Natural killer cell (primary cell): Measurements from ENCODE around the gene WWTR1. TPM values are rescaled to one million over a fixed set of nuclear protein-coding genes. Genes with fewer than 3 reads are reported as not detected.

Experiments
- ATAC-seq, 3 donors: fragments of 150-1000 bp in 2 of 3; fragments of 200-7000 bp in 1 of 3; cut with Tn5 transposase; 1 replicate in 1 of 3; 2 replicates in 2 of 3; pipeline ENCODE4 v1.10.0; 2021; ENCODE audit warnings: mild to moderate bottlenecking in 2 of 3, moderate library complexity in 2 of 3
- DNase-seq, 2 donors: peaks; one replicate each; pipeline versions ENCODE4 v3.0.0 to v3.0.0-alpha.2; 2013 to 2021; ENCODE audit warnings: mixed read lengths in 1 of 2
- H3K27ac ChIP-seq: one replicate; pipeline ENCODE4 v1.5.1; 2013; ENCODE audit warnings: mild to moderate bottlenecking, low read length
- H3K27me3 ChIP-seq: one replicate; pipeline ENCODE4 v1.6.1; 2013; ENCODE audit warnings: low read length; ENCODE audit not compliant: control insufficient read depth, insufficient read depth
- H3K36me3 ChIP-seq: one replicate; pipeline ENCODE4 v1.6.1; 2013; ENCODE audit warnings: low read length; ENCODE audit not compliant: control insufficient read depth, insufficient read depth
- H3K4me1 ChIP-seq: one replicate; pipeline ENCODE4 v1.6.1; 2013; ENCODE audit warnings: low read length; ENCODE audit not compliant: control insufficient read depth, insufficient read depth
- H3K4me3 ChIP-seq: one replicate; pipeline ENCODE4 v1.5.1; 2013; ENCODE audit warnings: low read length
- H3K9me3 ChIP-seq: one replicate; pipeline ENCODE4 v1.6.1; 2013; ENCODE audit warnings: low read length; ENCODE audit not compliant: control insufficient read depth, insufficient read depth
- H3K27ac Mint-ChIP-seq, 2 donors: one replicate each; pipeline ENCODE4 v1.8.0; 2022; ENCODE audit warnings: mild to moderate bottlenecking in 2 of 2, mixed read lengths in 2 of 2, moderate library complexity in 1 of 2
- H3K27me3 Mint-ChIP-seq, 2 donors: one replicate each; pipeline ENCODE4 v1.8.0; 2022; ENCODE audit warnings: low read depth in 2 of 2, mixed read lengths in 2 of 2
- H3K36me3 Mint-ChIP-seq: one replicate; pipeline ENCODE4 v1.8.0; 2022; ENCODE audit warnings: mixed read lengths
- H3K4me1 Mint-ChIP-seq, 2 donors: one replicate each; pipeline ENCODE4 v1.8.0; 2022; ENCODE audit warnings: mixed read lengths in 2 of 2
- H3K4me3 Mint-ChIP-seq: one replicate; pipeline ENCODE4 v1.8.0; 2022; ENCODE audit warnings: mild to moderate bottlenecking, moderate library complexity, mixed read lengths
- H3K9me3 Mint-ChIP-seq, 2 donors: one replicate each; pipeline ENCODE4 v1.8.0; 2022; ENCODE audit warnings: mixed read lengths in 2 of 2
- CTCF ChIP-seq: fragments of 200-600 bp; IDR thresholded peaks from one replicate; pipeline ENCODE4 v1.8.0; 2022; ENCODE audit warnings: antibody characterized with exemption
- WGBS: methylation state at CpG from one replicate; pipeline ENCODE4 v1.1.7; 2013; ENCODE audit warnings: missing lambda C conversion rate; ENCODE audit not compliant: insufficient coverage; 5-methylcytosine and 5-hydroxymethylcytosine counted together
- intact Hi-C: fragments of 100-400 bp; cut with micrococcal nuclease; formaldehyde crosslinking; loops from one replicate; pipeline ENCODE4 v1.14.2; 2022
- total RNA-seq, 4 donors: library from RNA; stranded (reverse); fragments of 120-200 nt in 1 of 4; gene quantifications; one replicate each; pipeline versions ENCODE4 v1.2.3 to v1.2.4, GENCODE V29; 2013 to 2022

The WWTR1 gene
- total RNA-seq, 3 donors from 2014 or later (not counting 1 experiment from before 2014, with no cell fraction given) = 0.72 to 1.1 (median 0.73) TPM

DNA sequence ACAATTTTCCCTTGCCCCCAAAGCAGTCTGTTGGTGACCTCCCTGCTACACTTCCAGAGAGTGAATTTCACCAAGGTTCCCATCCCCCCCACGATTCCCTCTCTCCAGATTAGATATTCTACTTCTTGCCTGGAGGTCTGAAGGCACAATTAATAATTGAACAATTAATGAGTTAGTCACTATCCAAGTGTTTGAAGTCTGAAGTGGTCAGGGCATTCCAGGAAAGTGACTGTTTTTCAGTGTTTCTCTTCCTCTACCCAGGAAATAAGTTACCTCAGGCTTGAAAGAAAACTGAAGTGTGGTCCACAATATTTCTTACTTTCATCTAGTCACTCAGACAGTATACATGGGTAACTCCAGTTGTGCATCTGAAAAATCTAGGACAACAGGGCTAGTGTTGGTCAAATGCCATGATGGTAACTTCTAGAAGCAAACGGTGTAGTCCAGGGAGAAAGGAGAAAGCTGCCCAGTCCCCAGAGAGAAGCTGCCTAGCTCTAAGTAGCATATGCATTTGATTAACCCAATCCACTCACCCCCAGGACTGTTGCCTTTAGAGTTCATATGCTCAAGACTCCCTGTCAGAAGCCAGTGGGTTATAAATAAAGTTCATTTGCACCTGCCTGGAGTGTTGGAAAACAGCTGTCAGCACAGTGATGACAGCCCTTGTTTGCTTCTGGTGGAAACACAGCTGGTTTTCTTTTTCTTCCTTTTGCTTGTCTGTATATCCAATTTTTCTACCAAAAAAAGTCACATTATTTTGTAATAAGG, 185.6 kb downstream of the WWTR1 start:
- no peak overlapping the region for H3K4me3 Mint-ChIP-seq
- peaks cover 9 to 20% of the 10 kb centered on the region in 2 donors for H3K4me1 Mint-ChIP-seq
- H3K36me3 ChIP-seq = no peaks in the 10 kb centered on the region
- no peaks in the 10 kb centered on the region for H3K4me1 ChIP-seq
- peak overlapping the region in 1 of 2 donors; percentile 6 for H3K27ac Mint-ChIP-seq
- no peaks in the 10 kb centered on the region for H3K36me3 Mint-ChIP-seq
- intact Hi-C loops = no loop called here
- H3K27ac ChIP-seq = no peak overlapping the region
- no peaks in the 10 kb centered on the region for H3K9me3 Mint-ChIP-seq
- no peaks in the 10 kb centered on the region for H3K27me3 Mint-ChIP-seq
- no peak for DNase-seq
- no peak for ATAC-seq
- WGBS = 79% methylated on average over 2 of the region's 2 CpGs
- H3K9me3 ChIP-seq = no peaks in the 10 kb centered on the region
- H3K4me3 ChIP-seq = no peak overlapping the region
- H3K27me3 ChIP-seq = no peaks in the 10 kb centered on the region
- no peak for TF ChIP-seq CTCF

- no peak overlapping the region for H3K4me3 Mint-ChIP-seq
Measured at GRCh38 chr3:149470381-149470780, 187.4 kb downstream of the WWTR1 start.

DNA sequence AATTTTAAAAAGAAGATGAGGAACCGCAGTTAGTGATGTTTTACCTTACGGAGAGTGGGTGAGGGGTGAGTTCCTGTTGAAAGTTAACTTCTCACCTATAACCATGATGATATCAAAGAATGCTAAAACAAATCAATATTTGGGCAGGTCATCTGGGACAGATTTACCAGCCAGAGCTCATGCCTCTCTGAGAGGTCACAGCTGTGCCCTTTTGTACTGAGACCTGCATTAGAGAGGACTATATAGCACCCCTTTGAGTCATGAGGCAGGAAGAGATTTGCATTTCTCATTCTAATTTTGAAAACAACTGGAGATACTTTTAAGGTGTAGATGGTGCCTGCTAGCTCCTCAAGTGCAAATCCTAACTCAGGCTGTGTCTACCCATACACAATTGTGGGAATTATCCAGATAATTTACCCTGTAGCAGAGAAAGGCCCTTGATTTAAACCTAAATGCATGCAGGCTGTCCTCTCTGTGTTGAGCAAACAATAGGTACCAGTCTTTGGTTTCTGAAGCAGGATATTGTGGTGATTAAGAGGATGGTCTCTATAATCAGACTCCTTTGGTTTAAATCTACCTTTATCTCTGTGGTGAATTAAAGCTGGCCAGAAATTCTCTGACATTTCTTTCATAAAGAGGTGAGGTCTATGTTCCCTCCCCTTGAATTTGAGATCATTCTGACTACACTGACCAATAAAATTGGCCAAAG, 189.2 kb downstream of the WWTR1 start:
- peaks cover 9 to 20% of the 10 kb centered on the region in 2 donors for H3K4me1 Mint-ChIP-seq
- no peak overlapping the region for H3K27ac Mint-ChIP-seq
- no peak overlapping the region for H3K27ac ChIP-seq
- no peaks in the 10 kb centered on the region for H3K27me3 Mint-ChIP-seq
- H3K4me3 ChIP-seq = no peak overlapping the region
- H3K27me3 ChIP-seq = no peaks in the 10 kb centered on the region
- H3K9me3 ChIP-seq = no peaks in the 10 kb centered on the region
- H3K36me3 ChIP-seq = no peaks in the 10 kb centered on the region
- intact Hi-C loops = no loop called here
- ATAC-seq (peak in 1 of 3 donors; percentile 35), DNase-seq (no peak)
- no CpG with 5 or more reads among the region's 2 CpGs for WGBS
- no peak overlapping the region for H3K4me3 Mint-ChIP-seq
- no peaks in the 10 kb centered on the region for H3K9me3 Mint-ChIP-seq
- H3K36me3 Mint-ChIP-seq = no peaks in the 10 kb centered on the region
- no peaks in the 10 kb centered on the region for H3K4me1 ChIP-seq
- TF ChIP-seq CTCF = no peak

More at GRCh38 chr3:149470381-149470780, 187.4 kb downstream of the WWTR1 start:
- Histone ChIP-seq H3K27ac (no peak overlapping the region), H3K36me3 (no peaks in the 10 kb centered on the region), H3K4me3 (no peak overlapping the region), H3K27me3 (no peaks in the 10 kb centered on the region), H3K4me1 (no peaks in the 10 kb centered on the region), H3K9me3 (no peaks in the 10 kb centered on the region)
- no peaks in the 10 kb centered on the region for H3K27me3 Mint-ChIP-seq
- no peak for TF ChIP-seq CTCF
- 82% methylated on average over 3 of the region's 3 CpGs for WGBS
- ATAC-seq = no peak
- intact Hi-C loops = no loop called here
- no peaks in the 10 kb centered on the region for H3K36me3 Mint-ChIP-seq
- H3K9me3 Mint-ChIP-seq = no peaks in the 10 kb centered on the region
- peak overlapping the region in 1 of 2 donors; percentile 29 for H3K27ac Mint-ChIP-seq
- no peak for DNase-seq
- peaks cover 9 to 20% of the 10 kb centered on the region in 2 donors for H3K4me1 Mint-ChIP-seq

Other genes starting within 250 kb of the WWTR1 start
- gene TM4SF4, start 183.3 kb downstream of the WWTR1 start, total RNA-seq = not detected
- gene COMMD2, start 94.5 kb upstream of the WWTR1 start, total RNA-seq = 10 to 100 TPM; 39.9 to 42.9 (median 40.0) TPM
- not detected for gene ANKUB1, start 134.5 kb upstream of the WWTR1 start, total RNA-seq
- gene RNF13, start 155.2 kb upstream of the WWTR1 start, total RNA-seq = 10 to 100 TPM; 57.4 to 69.7 (median 66.6) TPM